GM12864 (cell line): ENCODE data around the gene DSCAML1.
"Not testable (repeated sequence)": the region's sequence is repeated elsewhere in the genome, so short reads cannot be mapped to it uniquely, and the experiment has no call there.

Experiments
- DNase-seq: peaks from one replicate; pipeline ENCODE4 v3.0.0-alpha.2; 2011; ENCODE audit warnings: low read depth
- H3K4me3 ChIP-seq: 2 replicates; pipeline ENCODE4 v1.5.1; 2011; ENCODE audit warnings: mild to moderate bottlenecking, low read depth, low read length, control low read depth
- TF ChIP-seq, protein P1 (sequence below): IDR thresholded peaks from 2 replicates; pipeline ENCODE4 v1.5.1; 2011; ENCODE audit warnings: low read depth, mild to moderate bottlenecking, moderate library complexity, low read length, control low read depth, inconsistent platforms; ENCODE audit errors: missing control alignments

The DSCAML1 gene

DNA sequence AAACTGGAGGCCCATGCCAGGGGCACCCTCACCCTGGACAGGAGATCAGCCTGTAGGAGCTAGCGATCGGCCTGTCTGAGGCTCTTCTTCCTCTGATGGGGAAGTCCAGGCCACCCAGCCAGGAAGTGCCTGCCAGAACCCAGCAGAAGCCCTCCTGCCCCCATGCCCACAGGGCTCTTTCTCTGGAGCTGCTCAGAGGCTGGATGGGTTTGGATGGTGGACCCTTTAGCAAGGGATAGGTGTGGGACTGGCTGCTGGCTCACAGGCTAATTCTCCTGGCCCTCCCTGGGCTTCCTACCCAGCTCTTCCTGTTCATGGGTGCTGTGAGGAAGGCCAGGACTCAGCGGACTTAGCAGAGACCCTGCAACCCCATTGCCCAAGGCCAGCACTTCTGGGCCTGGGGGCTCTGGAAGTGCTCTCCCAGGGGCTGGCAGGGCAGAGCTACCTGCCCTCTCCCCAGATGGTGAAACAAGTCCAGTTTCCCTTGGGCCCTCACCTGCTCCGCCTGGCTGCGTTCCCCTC lies 19.9 kb upstream of the DSCAML1 start:
- TF ChIP-seq, protein P1, sequence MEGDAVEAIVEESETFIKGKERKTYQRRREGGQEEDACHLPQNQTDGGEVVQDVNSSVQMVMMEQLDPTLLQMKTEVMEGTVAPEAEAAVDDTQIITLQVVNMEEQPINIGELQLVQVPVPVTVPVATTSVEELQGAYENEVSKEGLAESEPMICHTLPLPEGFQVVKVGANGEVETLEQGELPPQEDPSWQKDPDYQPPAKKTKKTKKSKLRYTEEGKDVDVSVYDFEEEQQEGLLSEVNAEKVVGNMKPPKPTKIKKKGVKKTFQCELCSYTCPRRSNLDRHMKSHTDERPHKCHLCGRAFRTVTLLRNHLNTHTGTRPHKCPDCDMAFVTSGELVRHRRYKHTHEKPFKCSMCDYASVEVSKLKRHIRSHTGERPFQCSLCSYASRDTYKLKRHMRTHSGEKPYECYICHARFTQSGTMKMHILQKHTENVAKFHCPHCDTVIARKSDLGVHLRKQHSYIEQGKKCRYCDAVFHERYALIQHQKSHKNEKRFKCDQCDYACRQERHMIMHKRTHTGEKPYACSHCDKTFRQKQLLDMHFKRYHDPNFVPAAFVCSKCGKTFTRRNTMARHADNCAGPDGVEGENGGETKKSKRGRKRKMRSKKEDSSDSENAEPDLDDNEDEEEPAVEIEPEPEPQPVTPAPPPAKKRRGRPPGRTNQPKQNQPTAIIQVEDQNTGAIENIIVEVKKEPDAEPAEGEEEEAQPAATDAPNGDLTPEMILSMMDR, result no peak
- DNase-seq, result no peak
- H3K4me3 ChIP-seq, result peak overlapping the region; percentile 25

GRCh38 chr11:117816151-117816741 lies 19.2 kb upstream of the DSCAML1 start:
- peak overlapping the region; percentile 25; the same call in 1 of the 2 replicates for H3K4me3 ChIP-seq
- TF ChIP-seq, protein P1, result no peak
- DNase-seq, result no peak

- TF ChIP-seq, protein P1, result no peak
- H3K4me3 ChIP-seq, result peak overlapping the region; percentile 30
- peak; percentile 85 for DNase-seq
These were observed 18.3 kb upstream of the DSCAML1 start for GRCh38 chr11:117815262-117815803.

DNA sequence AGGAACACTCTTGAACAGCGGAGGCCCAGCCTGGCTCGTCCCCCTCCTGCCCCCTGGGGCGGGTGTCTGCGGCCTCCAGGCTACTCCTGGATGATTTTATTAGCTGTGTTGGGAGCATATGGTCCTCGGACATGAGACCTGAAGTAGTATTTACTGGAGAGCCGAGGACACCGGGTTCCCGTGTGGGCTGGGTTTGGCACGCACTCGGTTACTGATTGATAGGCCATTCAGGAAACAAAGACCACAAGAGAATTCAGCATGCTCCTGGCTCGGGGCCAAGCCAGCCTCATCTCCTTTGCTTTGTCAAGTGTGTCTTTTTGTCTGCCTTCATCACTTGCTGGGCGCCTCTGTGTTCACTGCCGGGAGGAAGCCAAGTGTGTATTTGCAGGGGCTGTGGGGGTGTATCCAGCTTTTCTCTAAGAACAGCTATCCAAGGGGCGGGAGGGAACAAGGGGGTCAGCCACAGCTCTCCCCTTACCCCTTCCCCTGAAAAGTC lies 17.8 kb upstream of the DSCAML1 start:
- peak; percentile 90 for DNase-seq
- TF ChIP-seq, protein P1, result no peak
- H3K4me3 ChIP-seq, result peak overlapping the region; percentile 30

DNA sequence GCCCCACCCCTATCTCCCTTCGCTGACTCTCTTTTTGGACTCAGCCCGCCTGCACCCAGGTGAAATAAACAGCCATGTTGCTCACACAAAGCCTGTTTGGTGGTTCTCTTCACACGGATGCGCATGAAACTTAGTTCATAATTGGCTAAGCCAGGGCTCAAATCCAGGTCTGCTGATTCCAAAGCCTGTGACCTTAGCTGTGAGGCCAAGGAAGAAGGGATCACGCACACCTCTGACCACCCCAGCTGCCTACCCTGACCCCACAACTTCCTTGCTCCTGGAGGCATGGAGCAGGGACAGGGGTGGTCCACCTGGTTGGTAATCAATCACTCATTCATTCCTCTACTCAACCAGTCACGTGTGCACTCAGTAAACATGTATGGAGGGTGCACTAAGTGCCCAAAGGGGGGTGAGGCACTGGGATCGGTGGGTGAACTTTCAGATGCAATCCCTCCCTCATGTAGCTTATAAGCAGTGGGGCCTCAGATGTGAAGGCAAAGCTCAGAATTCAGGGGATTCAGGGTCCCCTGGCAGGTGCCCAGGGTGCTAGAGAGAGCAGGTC lies 17.3 kb upstream of the DSCAML1 start:
- DNase-seq, result no peak

DNA sequence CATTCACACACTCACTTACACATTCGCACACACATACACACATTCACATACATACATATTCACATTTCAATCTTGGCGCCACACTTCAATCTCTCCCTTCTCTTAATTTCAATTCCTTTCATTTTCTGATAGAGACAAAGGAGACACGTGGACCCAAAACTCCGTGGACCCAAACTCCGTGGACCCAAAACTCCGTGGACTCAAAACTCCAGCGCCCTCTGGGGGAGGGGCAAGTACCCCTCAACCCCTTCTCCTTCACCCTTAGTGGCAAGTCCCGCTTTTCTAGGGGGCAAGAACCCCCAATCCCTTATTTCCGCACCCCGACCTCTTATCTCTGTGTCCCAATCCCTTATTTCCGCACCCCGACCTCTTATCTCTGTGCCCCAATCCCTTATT lies 13.0 kb upstream of the DSCAML1 start:
- not testable (repeated sequence) for H3K4me3 ChIP-seq, DNase-seq

More for the DNA sequence above, 17.3 kb upstream of the DSCAML1 start:
- no peak overlapping the region for H3K4me3 ChIP-seq
- TF ChIP-seq, protein P1, result no peak

- TF ChIP-seq, protein P1, result no peak
- no peak overlapping the region for H3K4me3 ChIP-seq
These were observed 12.4 kb upstream of the DSCAML1 start for GRCh38 chr11:117809236-117810055.

More at GRCh38 chr11:117809236-117810055, 12.4 kb upstream of the DSCAML1 start:
- DNase-seq, result no peak
